GM21619 (cell line): ENCODE data around the gene SPATA19.

ENCODE experiments used
- ATAC-seq: cut with Tn5 transposase; IDR thresholded peaks from one replicate; pipeline ENCODE4 v1.9.1; 2021; ENCODE audit not compliant: unreplicated experiment

The SPATA19 gene

GRCh38 chr11:133835593-133836548 is 9.4 kb downstream of the SPATA19 start:
- no peak for ATAC-seq

- peak; percentile 94 for ATAC-seq
These were observed 10.4 kb downstream of the SPATA19 start for GRCh38 chr11:133834682-133835592.

- ATAC-seq, result no peak
These were observed 11.2 kb downstream of the SPATA19 start for GRCh38 chr11:133833898-133834681.

GRCh38 chr11:133832991-133833897 is 12.1 kb downstream of the SPATA19 start:
- no peak for ATAC-seq

GRCh38 chr11:133832096-133832990 is 13.0 kb downstream of the SPATA19 start:
- ATAC-seq, result no peak

GRCh38 chr11:133830931-133831907 is 14.1 kb downstream of the SPATA19 start:
- ATAC-seq, result no peak

- ATAC-seq, result no peak
These were observed 15.7 kb downstream of the SPATA19 start for GRCh38 chr11:133829566-133829965.

GRCh38 chr11:133828871-133829270 is 16.4 kb downstream of the SPATA19 start:
- no peak for ATAC-seq

GRCh38 chr11:133827556-133827955 is 17.8 kb downstream of the SPATA19 start:
- no peak for ATAC-seq

GRCh38 chr11:133826866-133827265 is 18.4 kb downstream of the SPATA19 start:
- ATAC-seq, result no peak

- no peak for ATAC-seq
These were observed 19.6 kb downstream of the SPATA19 start for GRCh38 chr11:133825666-133826065.

GRCh38 chr11:133825156-133825555 is 20.2 kb downstream of the SPATA19 start:
- ATAC-seq, result no peak

GRCh38 chr11:133824593-133824992 is 20.7 kb downstream of the SPATA19 start:
- ATAC-seq, result no peak

- ATAC-seq, result no peak
These were observed 21.7 kb downstream of the SPATA19 start for GRCh38 chr11:133823614-133824013.

- no peak for ATAC-seq
These were observed 22.1 kb downstream of the SPATA19 start for GRCh38 chr11:133823211-133823610.

GRCh38 chr11:133821776-133822175 is 23.5 kb downstream of the SPATA19 start:
- peak; percentile 80 for ATAC-seq

- ATAC-seq, result no peak
These were observed 25.5 kb downstream of the SPATA19 start for GRCh38 chr11:133819746-133820315.
